KMS-11 (cell line): ENCODE data around the gene ADH7.

Source experiments
- H2AFZ ChIP-seq: fragments of 200-600 bp; sonication (generic); 2 replicates; pipeline ENCODE4 v1.6.1; 2016; ENCODE audit warnings: antibody characterized with exemption, mixed run types, low read depth
- H3K27ac ChIP-seq: fragments of 200-600 bp; sonication (generic); 2 replicates; pipeline ENCODE4 v1.6.1; 2016; ENCODE audit warnings: mild to moderate bottlenecking, mixed run types
- H3K27me3 ChIP-seq: fragments of 200-600 bp; sonication (generic); 2 replicates; pipeline ENCODE4 v1.6.1; 2017; ENCODE audit warnings: mild to moderate bottlenecking, low read depth, mixed run types, moderate library complexity; ENCODE audit not compliant: insufficient read depth
- H3K36me3 ChIP-seq: fragments of 200-600 bp; sonication (generic); 2 replicates; pipeline ENCODE4 v1.6.1; 2017; ENCODE audit warnings: mild to moderate bottlenecking, mixed run types; ENCODE audit not compliant: insufficient read depth
- H3K4me1 ChIP-seq: fragments of 200-600 bp; sonication (generic); 2 replicates; pipeline ENCODE4 v1.6.1; 2016; ENCODE audit warnings: mild to moderate bottlenecking, low read depth, mixed run types; ENCODE audit not compliant: poor library complexity, severe bottlenecking
- H3K4me2 ChIP-seq: fragments of 200-600 bp; sonication (generic); 2 replicates; pipeline ENCODE4 v1.7.0; 2016; ENCODE audit warnings: mild to moderate bottlenecking, mixed run types
- H3K4me3 ChIP-seq: fragments of 200-600 bp; sonication (generic); IDR thresholded peaks from 2 replicates; pipeline ENCODE4 v1.6.1; 2017; ENCODE audit warnings: low read depth, low read length, mixed read lengths; ENCODE audit not compliant: insufficient read depth
- H3K79me2 ChIP-seq: fragments of 200-600 bp; sonication (generic); 2 replicates; pipeline ENCODE4 v1.6.1; 2016; ENCODE audit warnings: low read depth, mixed run types; ENCODE audit not compliant: insufficient read depth
- H3K9ac ChIP-seq: fragments of 200-600 bp; sonication (generic); 2 replicates; pipeline ENCODE4 v1.6.1; 2016; ENCODE audit warnings: mild to moderate bottlenecking, mixed run types
- H4K20me1 ChIP-seq: fragments of 200-600 bp; sonication (generic); 2 replicates; pipeline ENCODE4 v1.6.1; 2016; ENCODE audit warnings: mild to moderate bottlenecking, mixed run types; ENCODE audit not compliant: insufficient read depth
- CTCF ChIP-seq: fragments of 200-600 bp; sonication (generic); conservative IDR thresholded peaks from 2 replicates; pipeline ENCODE4 v1.6.1; 2017; ENCODE audit warnings: low read depth, mild to moderate bottlenecking, antibody characterized with exemption, low read length, moderate library complexity, mixed read lengths

Gene ADH7

GRCh38 chr4:99435154-99435553 is at the start of gene ADH7:
Gene ADH7, minus strand, starts transcription at chr4:99435342. Its CDS starts 109 bp downstream, at chr4:99435233.
- H3K4me2 ChIP-seq, result no peak within 1 kb of the TSS
- no peaks in the 10 kb centered on the region for H3K36me3 ChIP-seq
- no peaks in the 10 kb centered on the region for H3K79me2 ChIP-seq
- H3K4me1 ChIP-seq, result no peaks in the 10 kb centered on the region
- no peaks in the 10 kb centered on the region for H4K20me1 ChIP-seq
- TF ChIP-seq CTCF, result no peak
- H3K9ac ChIP-seq, result no peak within 1 kb of the TSS
- H2AFZ ChIP-seq, result no peak within 1 kb of the TSS
- no peak within 1 kb of the TSS for H3K4me3 ChIP-seq
- no peaks in the 10 kb centered on the region for H3K27me3 ChIP-seq
- no peak within 1 kb of the TSS for H3K27ac ChIP-seq

GRCh38 chr4:99483636-99484035 is 48.5 kb upstream of the ADH7 start:
- Histone ChIP-seq H3K4me1 (no peaks in the 10 kb centered on the region), H3K79me2 (no peaks in the 10 kb centered on the region), H3K36me3 (no peaks in the 10 kb centered on the region), H3K4me2 (no peak overlapping the region), H2AFZ (no peak overlapping the region), H3K9ac (no peak overlapping the region), H4K20me1 (no peaks in the 10 kb centered on the region), H3K27me3 (no peaks in the 10 kb centered on the region), H3K27ac (no peak overlapping the region), H3K4me3 (no peak overlapping the region)
- TF ChIP-seq CTCF, result no peak

- Histone ChIP-seq H3K36me3 (no peaks in the 10 kb centered on the region), H3K4me1 (no peaks in the 10 kb centered on the region), H3K4me3 (no peak overlapping the region), H3K79me2 (no peaks in the 10 kb centered on the region), H3K27ac (no peak overlapping the region), H2AFZ (no peak overlapping the region), H3K9ac (no peak overlapping the region), H3K4me2 (no peak overlapping the region), H3K27me3 (no peaks in the 10 kb centered on the region), H4K20me1 (no peaks in the 10 kb centered on the region)
- TF ChIP-seq CTCF, result no peak
Measured at GRCh38 chr4:99473131-99473530, 38.0 kb upstream of the ADH7 start.

- Histone ChIP-seq H3K79me2 (no peaks in the 10 kb centered on the region), H3K27me3 (no peaks in the 10 kb centered on the region), H3K27ac (no peak overlapping the region), H3K9ac (no peak overlapping the region), H3K4me2 (no peak overlapping the region), H4K20me1 (no peaks in the 10 kb centered on the region), H3K36me3 (no peaks in the 10 kb centered on the region), H3K4me1 (no peaks in the 10 kb centered on the region), H2AFZ (no peak overlapping the region), H3K4me3 (no peak overlapping the region)
- TF ChIP-seq CTCF, result no peak
Measured at GRCh38 chr4:99471896-99472295, 36.8 kb upstream of the ADH7 start.
